GM12865 (cell line): ENCODE data around the gene AP2M1.

Experiments used
- DNase-seq: peaks from one replicate; pipeline ENCODE4 v3.0.0; 2010; ENCODE audit warnings: low read depth
- H3K4me3 ChIP-seq: 2 replicates; pipeline ENCODE4 v1.5.1; 2011; ENCODE audit warnings: mild to moderate bottlenecking, low read depth, low read length, control low read depth
- CTCF ChIP-seq: IDR thresholded peaks from 2 replicates; pipeline ENCODE4 v1.5.1; 2011; ENCODE audit warnings: low read length, control low read depth, low read depth, inconsistent platforms; ENCODE audit not compliant: insufficient read depth; ENCODE audit errors: missing control alignments

Gene AP2M1

GRCh38 chr3:184231671-184232070 is 57.0 kb downstream of the AP2M1 start:
- DNase-seq, result no peak
- no peak overlapping the region for H3K4me3 ChIP-seq
- no peak for TF ChIP-seq CTCF

GRCh38 chr3:184233127-184233843 is 58.6 kb downstream of the AP2M1 start:
- TF ChIP-seq CTCF, result no peak
- H3K4me3 ChIP-seq, result no peak overlapping the region
- no peak for DNase-seq
